Hematopoietic multipotent progenitor cell treated with erythropoietin and hydrocortisone succinate and interleukin-3 and kit ligand, for 17 days (in vitro differentiated cells): ENCODE data around the gene ERVFRD-1.
"Not testable (repeated sequence)": the region's sequence is repeated elsewhere in the genome, so short reads cannot be mapped to it uniquely, and the experiment has no call there.

ENCODE experiments used
- DNase-seq: peaks from one replicate; pipeline ENCODE4 v3.0.0-alpha.2; 2015; ENCODE audit warnings: low spot score

Gene ERVFRD-1

DNA sequence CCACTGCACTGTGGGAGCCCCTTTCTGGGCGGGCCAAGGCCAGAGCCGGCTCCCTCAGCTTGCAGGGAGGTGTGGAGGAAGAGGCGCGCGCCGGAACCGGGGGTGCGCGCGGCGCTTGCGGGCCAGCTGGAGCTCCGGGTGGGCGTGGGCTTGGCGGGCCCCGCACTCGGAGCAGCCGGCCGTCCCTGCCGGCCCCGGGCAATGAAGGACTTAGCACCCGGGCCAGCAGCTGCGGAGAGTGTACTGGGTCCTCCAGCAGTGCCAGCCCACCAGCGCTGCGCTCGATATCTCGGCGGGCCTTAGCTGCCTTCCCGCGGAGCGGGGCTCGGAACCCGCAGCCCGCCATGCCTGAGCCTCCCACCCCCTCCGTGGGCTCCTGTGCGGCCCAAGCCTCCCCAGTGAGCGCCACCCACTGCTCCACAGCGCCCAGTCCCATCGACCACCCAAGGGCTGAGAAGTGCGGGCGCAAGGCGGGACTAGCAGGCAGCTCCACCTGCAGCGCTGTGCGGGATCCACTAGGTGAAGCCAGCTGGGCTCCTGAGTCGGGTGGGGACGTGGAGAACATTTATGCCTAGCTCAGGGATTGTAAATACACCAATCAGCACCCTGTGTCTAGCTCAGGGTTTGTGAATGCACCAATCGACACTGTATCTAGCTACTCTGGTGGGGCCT, 24.2 kb downstream of the ERVFRD-1 start:
- DNase-seq: not testable (repeated sequence)

DNA sequence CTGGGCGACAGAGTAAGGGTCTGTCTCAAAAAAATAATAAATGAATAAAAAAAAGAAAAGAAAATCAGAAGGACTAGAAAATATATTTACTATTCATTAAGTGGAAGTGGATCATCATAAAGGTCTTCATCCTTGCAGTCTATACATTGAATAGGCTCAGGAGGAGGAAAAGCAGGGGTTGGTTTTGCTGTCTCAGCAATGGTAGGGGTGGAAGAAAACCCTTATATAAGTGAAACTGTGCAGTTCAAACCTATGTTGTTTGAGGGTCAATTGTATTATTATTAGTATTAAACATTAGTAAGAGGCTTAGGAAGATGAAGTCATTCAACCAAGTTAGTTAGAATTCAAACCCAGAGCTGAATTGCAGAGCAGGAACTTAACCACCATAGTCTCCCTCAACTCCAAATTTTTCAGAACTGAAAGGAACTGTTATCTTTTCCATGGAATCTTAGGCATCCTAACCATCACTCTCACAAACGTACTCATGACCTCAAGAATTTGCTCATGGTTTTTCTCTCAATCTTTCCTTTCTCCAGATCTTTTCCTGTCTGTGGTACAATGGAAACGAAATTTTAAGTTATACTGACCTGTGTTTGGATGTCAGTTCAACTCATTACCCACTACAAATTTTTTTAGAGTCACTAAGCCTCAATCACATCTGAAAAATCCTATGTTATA, 25.6 kb downstream of the ERVFRD-1 start:
- no peak for DNase-seq

DNA sequence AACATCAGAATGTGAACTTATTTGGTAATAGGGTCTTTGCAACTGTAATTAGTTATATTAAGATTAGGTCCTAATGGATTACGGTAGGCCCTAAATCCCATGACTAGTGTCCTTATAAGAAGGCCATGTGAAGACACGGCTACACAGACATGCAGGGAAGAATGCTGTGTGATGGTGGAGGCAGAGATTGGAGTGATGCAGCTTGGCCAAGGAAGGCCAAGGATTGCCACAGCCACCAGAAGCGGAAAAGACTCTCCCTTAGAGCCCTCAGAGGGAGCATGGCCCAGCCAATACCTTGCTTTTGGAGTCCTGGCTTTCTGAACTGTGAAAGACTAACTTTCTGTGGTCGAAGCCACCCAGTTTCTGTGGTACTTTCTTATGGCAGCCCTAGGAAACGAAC, 27.6 kb downstream of the ERVFRD-1 start:
- no peak for DNase-seq

DNA sequence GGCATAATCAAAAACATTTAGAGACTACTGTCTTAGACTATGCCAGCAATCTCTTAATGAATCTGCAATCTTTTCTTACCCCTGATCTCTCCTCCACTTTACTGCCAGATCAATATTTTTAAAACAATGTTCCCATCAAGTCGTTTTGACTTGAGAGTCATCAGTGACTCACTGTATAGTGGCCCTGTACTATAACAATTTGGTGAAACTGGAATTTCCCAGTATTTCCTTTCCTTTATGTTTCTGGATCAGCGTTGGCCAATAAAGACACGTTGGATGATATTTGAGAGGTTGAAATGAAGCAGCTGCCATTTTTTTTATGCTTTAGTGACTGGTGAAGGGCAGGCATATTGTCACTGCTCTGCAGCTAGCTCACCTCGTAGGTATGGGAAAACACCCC, 28.0 kb downstream of the ERVFRD-1 start:
- DNase-seq: no peak

DNA sequence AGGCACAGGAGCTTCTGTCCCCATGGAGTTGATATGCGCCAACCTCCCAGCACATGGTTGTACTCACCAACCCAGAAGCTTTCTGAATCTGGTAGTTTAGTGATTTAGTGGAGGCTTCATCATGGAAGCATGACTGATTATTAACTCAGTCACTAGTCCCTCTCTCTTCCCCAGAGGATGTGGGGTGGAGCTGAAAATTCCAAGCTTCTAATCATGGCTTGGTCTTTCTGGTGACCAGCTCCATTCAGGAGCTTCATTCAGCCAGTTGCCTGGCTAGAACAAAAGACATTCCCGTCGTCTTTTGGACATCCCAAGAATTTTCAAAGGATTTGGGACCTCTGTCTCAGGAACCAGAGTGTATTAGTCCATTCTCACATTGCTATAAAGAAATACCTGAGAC, 31.2 kb downstream of the ERVFRD-1 start:
- no peak for DNase-seq

DNA sequence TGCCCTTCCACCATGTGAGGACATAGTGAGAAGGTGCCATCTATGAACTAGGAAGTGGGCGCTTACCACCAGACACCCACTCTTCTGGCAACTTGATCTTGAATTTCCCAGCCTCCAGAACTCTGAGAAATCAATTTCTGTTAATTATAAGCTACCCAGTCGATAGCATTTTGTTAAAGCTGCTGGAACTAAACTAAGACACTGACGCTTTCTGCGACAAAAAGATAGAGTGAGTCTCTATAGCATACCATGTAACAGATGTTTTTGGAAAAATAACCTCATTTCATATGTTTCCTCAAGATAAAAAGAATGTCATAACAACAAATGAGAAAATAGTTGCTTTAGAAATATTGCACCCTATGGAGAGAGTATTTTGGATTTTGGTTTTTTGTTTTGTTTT, 33.3 kb downstream of the ERVFRD-1 start:
- no peak for DNase-seq

DNA sequence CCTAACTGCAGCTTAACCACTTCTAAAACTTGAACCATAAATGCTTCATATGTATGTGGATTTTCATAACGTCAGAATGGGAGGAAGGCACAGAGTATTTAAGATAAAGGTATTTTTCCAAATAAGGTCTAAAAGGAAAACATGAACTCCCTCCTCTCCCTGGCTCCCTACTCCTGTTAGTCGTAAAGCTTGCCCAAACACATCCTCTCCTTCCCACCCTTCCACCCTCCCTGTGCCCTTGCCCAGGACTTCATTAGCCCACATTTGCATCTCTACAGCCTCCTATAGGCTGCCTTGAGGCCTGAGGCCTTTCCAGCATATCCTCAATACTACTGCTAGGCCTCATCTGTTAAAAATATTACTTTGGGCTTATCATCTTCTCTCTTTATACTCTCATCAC, 35.0 kb downstream of the ERVFRD-1 start:
- DNase-seq: no peak

DNA sequence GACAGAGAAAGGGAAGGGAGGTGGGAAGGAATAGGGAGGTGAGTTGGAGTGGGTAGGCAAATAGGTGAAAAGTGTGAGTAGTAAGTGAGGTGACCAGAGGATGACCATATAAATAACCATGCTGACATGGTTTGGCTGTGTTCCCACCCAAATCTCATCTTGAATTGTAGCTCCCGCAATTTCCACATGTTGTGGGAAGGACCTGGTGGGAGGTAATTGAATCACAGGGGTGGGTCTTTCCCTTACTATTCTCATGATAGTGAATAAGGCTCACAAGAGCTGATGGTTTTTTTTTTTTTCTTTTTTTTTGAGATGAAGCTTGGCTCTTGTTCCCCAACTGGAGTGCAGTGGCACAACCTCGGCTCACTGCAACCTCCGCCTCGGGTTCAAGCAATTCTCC, 39.4 kb downstream of the ERVFRD-1 start:
- no peak for DNase-seq

DNA sequence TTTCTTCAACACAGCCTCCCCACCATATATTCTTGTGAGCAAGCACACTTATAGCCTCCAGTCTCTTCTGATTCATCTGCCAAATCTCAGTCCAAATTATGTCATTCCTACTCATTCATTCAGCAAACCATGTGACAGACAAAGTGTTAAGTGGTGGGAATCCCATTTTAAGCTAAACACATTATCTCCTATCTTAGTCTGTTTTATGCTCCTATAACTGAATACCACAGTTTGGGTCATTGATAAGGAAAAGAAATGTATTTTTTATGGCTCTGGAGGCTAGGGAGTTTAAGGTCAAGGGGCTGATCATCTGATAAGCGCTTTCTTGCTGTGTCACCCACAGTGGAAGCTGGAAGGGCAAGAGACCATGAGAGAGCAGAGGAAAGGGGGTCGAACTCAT, 41.8 kb downstream of the ERVFRD-1 start:
- DNase-seq: no peak

DNA sequence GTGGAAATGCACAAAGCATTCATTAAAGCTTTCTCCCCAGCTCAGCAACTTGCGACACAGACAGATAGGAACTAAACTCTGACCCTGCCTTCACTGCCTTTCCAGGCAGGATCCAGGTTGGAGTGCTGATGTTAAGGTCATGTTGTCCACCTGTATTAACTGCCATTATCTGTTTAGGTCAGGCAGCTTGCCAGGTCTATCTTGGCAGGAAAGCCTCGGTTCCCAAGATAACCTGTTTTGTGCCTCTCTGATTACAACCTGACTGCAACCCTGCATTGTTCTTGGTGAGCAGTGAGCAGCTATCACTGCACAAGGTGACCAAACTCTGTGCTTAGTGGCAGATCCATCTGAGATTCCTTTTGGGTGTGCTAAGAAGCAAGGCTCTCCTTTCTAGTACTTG, 44.2 kb downstream of the ERVFRD-1 start:
- no peak for DNase-seq

DNA sequence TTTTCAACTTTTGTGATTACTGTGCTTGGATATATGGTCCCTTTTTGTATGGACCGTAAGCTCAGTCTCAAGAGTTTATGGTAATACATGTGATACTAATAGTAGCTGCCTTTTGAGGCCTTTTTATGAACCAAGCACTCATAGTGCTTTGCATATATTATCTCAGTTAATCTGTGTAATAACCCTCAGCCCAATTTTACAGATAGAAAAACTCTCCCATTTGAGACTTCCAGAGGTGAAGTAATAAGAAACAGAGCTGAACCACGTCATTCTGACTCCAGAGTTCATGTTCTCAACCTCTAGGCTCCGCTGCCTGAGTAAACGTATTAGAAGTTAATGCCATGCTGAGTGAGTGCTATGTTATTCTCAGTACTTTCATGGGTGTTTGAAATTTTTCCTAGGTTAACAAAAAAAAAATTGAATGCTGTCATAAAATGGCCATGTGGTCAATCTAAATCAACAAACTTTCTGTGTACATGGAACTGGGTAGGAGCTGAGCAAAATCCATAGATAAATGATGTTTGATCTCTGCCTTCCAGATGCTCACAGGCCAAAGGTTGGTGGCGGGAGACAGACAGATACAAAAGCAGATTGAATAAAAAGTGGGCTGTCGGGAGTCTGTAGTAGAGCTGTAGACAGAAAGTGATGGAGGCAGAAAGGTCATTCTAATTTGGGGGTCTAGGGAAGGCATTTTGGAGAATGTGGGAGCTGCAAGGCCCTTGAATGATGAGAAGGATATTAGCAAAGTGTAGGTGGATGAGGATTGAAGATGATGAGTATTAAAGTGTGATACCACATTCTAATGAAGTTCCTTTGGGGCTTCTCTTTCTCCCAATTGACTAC, 44.8 kb downstream of the ERVFRD-1 start:
- no peak for DNase-seq

DNA sequence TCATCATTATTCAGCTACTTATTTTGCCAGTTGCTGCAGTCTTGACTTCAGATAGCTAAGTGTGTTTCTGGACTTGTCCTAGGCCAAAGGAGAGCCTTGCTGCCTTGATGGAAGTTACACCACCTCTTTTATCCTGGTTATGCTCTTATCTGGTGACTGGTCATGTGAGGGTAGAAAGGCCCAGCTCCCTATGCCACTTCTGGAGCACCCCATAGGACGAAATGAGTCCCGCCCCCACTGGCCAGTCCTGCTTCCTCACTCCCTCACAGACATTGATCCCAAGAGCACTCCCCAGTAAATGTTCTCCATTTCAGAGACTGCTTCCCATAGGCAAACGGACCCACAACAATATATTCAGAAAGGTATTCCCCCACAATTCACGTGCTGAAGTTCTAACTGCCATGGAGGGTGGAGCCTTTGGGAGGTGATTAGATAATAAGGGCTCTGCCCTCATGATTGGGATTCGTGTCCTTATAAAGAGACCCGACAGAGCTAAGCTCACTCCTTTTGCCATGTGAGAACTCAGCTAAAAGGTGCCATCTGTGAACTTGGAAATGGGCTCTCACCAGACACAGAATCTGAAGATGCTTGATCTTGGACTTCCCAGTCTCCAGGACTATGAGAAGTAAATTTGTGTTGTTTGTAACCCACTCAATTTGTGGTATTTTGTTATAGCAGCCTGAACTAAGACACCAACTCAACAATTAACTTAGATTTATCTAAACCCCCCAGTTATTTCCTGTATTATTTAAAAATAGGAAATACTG, 45.9 kb downstream of the ERVFRD-1 start:
- DNase-seq: no peak

DNA sequence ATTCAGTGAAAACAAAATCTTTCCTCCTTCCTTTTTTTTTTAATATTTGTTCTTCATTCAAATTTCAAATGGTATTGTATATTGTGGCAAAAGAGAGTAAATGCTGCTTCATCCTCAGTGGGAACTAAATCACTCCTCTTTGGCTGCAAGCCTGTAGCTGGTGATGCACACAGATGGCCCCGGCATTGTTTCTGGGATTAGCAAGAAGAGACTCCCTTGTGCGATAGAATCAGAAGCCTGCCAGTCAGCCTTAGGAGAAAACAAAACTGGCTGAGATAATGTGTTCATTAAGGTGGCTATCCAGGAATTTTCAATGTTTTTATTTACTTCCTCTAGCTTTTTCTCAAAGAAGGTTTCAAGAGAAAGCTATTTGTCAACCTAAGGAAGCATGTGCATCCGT, 46.7 kb downstream of the ERVFRD-1 start:
- DNase-seq: no peak

DNA sequence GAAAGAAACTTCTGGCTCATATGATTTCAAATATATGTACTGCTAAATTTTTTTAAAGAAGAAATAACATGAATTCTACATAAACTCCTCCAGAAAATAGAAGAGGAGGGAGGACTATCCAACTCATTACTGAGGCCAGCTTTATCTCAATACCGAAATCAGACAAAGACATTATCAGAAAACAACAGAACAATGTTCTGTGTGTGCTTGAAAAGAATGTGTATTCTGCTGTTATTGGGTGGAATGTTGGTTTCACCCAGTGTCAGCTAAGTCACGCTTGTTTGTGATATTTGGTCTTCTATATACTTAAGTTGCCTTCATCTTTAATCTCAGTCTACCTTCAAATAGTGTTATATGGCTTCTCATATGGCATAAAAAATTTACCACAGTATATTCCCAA, 48.8 kb downstream of the ERVFRD-1 start:
- DNase-seq: no peak

DNA sequence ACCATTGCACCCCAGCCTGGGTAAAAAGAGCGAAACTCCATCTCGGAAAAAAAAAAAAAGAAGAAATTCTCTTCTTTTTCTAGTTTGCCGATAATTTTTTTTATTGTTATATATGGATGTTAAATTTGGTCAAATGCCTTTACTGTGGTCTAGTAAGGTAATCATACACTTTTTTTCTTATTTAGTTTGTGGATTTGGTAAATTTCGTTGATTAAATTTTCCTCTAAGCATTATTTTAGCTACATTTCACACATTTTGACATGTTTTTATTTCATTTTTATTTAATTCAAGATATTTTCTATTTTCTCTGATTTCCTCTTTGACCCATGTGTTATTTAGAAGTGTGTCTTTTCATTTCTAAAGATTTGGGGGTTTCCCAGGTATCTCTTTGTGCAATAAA, 49.4 kb downstream of the ERVFRD-1 start:
- DNase-seq: no peak

DNA sequence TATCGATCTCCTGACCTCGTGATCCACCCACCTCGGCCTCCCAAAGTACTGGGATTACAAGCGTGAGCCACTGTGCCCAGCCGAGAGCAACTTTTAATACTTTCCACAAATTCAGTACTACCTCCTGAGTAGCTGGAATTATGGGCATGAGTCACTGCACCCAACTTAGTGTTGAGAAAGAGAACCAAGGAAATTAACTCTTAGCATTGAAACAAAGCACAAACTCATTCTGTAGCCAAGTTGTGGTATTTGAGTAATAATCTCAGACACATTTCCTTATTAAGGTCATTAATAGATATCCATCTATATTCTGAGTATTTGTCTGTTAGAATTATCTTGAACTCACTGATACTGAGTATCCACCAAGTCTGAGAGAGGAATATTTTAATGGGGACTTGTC, 53.1 kb downstream of the ERVFRD-1 start:
- no peak for DNase-seq

DNA sequence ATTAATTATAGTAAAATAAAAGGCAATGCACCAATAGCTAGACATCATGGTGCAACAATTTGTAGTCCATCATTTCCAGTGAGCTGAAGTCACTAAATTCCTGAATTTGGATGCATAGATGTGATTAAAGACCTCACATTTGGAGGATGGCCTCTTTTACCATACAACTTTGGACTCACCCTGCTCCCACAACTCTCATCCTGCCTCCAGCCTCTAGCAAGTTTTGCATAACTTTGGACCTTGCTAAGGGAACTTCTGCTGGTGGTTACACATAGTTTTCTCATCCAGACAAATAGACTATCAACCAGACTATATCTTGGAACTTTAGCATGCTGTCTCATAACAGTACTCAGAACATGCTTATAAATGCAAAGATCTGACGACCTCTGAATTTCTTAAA, 54.7 kb downstream of the ERVFRD-1 start:
- DNase-seq: no peak

DNA sequence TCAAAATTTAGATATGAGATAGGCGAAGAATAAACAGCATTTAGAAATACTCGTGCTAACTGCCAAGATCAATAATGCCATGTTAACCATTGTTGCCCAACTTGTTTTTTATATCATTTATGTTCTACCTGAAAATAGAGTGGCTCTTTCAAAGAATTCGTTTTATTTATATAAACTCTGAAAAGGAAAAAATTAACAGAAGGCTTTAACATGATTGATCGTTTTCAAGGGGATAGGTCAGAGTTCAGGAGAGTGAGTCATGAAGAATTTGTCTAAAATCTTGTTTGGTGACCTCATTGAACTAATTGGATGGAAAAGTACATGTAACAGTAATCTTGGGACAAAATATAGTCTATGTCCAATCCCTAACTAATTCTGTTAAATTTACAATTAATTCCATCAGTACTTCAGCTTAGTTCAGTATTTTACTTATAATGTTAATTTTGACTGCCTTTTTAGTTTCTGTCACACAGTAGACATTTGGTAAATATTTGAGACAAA, 56.3 kb downstream of the ERVFRD-1 start:
- no peak for DNase-seq

DNA sequence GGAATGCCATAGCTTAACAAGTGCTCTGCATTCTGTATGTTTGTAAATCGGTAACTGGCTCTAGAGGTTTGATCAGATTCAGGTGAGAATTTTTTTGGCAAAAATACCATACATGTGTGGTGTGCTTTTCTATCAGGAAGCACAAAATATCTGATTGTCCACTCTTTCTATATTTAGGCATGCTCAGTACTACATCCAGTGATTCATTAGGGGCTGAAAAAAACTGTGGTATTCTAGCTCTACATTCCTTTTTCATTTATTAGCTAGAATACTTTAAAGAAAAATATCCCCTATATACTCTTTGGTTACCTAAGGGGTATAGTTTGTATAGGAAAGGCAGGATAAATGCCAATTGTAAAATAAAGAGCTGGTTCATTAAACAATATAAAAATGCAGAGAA, 56.8 kb downstream of the ERVFRD-1 start:
- DNase-seq: no peak

DNA sequence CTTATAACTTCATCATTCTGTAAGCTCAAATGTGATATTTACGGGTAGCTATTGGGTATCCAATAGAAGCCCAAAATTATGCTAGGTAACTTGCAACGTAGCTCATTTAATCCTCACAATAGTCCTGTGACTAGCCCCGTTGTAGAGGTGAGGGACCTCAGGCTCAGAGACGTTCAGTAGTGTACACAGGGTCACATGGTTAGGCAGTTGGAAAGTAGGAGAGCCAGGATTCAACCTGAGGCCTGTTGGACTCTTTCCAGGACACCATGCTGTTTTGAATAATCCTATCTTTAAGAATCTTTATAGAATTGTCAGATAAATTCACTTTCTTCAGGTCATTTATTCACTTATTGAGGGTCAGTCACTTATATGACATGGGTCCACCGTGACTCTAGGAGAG, 58.2 kb downstream of the ERVFRD-1 start:
- no peak for DNase-seq
